ENCODE data around the gene SLC29A3. TPM values are rescaled to one million over a fixed set of nuclear protein-coding genes. Genes with fewer than 3 reads are reported as not detected.

The SLC29A3 gene
- total RNA-seq, 2 experiments from 2014 or later = 2.6 to 3.2 TPM

GRCh38 chr10:71408436-71409225, 89.6 kb downstream of the SLC29A3 start:
- Mint-ChIP-seq H3K27ac (no peak overlapping the region), H3K27me3 (peaks cover 17% of the 10 kb centered on the region), H3K4me3 (no peak overlapping the region), H3K36me3 (ENCODE audit: low read depth) (no peaks in the 10 kb centered on the region), H3K9me3 (peaks cover 6% of the 10 kb centered on the region), H3K4me1 (no peaks in the 10 kb centered on the region)
- DNase-seq = no peak
- CTCF ChIA-PET = no interaction called here
- POLR2A ChIA-PET = no interaction called here

GRCh38 chr10:71409516-71410104, 90.6 kb downstream of the SLC29A3 start:
- no peak for DNase-seq
- CTCF ChIA-PET = no interaction called here

More at GRCh38 chr10:71409516-71410104, 90.6 kb downstream of the SLC29A3 start:
- Mint-ChIP-seq H3K4me1 (no peaks in the 10 kb centered on the region), H3K4me3 (no peak overlapping the region), H3K27ac (no peak overlapping the region), H3K9me3 (peaks cover 6% of the 10 kb centered on the region), H3K27me3 (peaks cover 22% of the 10 kb centered on the region), H3K36me3 (ENCODE audit: low read depth) (no peaks in the 10 kb centered on the region)
- POLR2A ChIA-PET = no interaction called here

Other genes starting within 250 kb of the SLC29A3 start
- gene UNC5B, start 106.7 kb upstream of the SLC29A3 start, total RNA-seq = not detected
- 1 to 10 TPM; 1.3 TPM for gene CDH23, start 77.7 kb downstream of the SLC29A3 start, total RNA-seq